Right cardiac atrium (tissue), 5 donors: ENCODE data around the gene SOCS2. TPM values are rescaled to one million over a fixed set of nuclear protein-coding genes. Genes with fewer than 3 reads are reported as not detected.
A peak's percentile ranks its signal among the peaks of the same experiment; 100 is the strongest.

Experiments
- ATAC-seq, 2 donors: fragments of 200-7000 bp; cut with Tn5 transposase; one replicate each; pipeline versions ENCODE4 v1.8.0 to v1.9.1; 2020; ENCODE audit warnings: moderate library complexity in 2 of 2, mild to moderate bottlenecking in 1 of 2
- DNase-seq, 3 donors: peaks; one replicate each; pipeline ENCODE4 v3.0.0-alpha.2; 2020
- H3K27ac ChIP-seq: one replicate; pipeline ENCODE4 v1.5.1; 2013; ENCODE audit warnings: mild to moderate bottlenecking, low read length, control low read depth, moderate library complexity
- H3K27me3 ChIP-seq: one replicate; pipeline ENCODE4 v1.6.1; 2013; ENCODE audit not compliant: control insufficient read depth, insufficient read depth
- H3K4me1 ChIP-seq: one replicate; pipeline ENCODE4 v1.6.1; 2013; ENCODE audit warnings: low read length; ENCODE audit not compliant: control insufficient read depth, insufficient read depth
- H3K4me3 ChIP-seq: one replicate; pipeline ENCODE4 v1.5.1; 2013; ENCODE audit warnings: low read length, control low read depth
- H3K9me3 ChIP-seq: one replicate; pipeline ENCODE4 v1.6.1; 2013; ENCODE audit warnings: low read length; ENCODE audit not compliant: control insufficient read depth
- WGBS: extraction: QIAGEN DNeasy Blood & Tissue Kit; methylation state at CpG from one replicate; pipeline ENCODE4 v1.1.7; 2013; 5-methylcytosine and 5-hydroxymethylcytosine counted together
- intact Hi-C, 4 donors: fragments of 100-400 bp; cut with DNase I; formaldehyde crosslinking; loops; one replicate each; pipeline versions ENCODE4 v1.11.0 to v1.14.0; 2022 to 2023
- polyA plus RNA-seq: library from polyadenylated mRNA; stranded (reverse); fragments of 200-250 nt; gene quantifications from one replicate; pipeline ENCODE4 v1.2.3, GENCODE V29; 2013
- total RNA-seq, 4 donors: library from RNA; stranded (reverse); fragmentation: NEBNext Ultra II Directional; extraction: Animal tissue kit (Norgen Biotek cat#: 25700); gene quantifications; one replicate each; pipeline ENCODE4 v1.2.1, GENCODE V29; 2021
- donor health status: healthy with polysubstance abuse.
- donor health status: DM: no; HTN: yes; CAD: no.
- donor health status: DM: no; HTN: no; CAD: no.
- donor health status: DM: no; HTN: yes; CAD: no; lungs with severe emphysema.
- donor health status: DM: yes; HTN: yes; CAD: no.

SOCS2 gene
- total and polyA plus RNA-seq, 5 donors: 11.3 to 19.1 (median 15.9) TPM

DNA sequence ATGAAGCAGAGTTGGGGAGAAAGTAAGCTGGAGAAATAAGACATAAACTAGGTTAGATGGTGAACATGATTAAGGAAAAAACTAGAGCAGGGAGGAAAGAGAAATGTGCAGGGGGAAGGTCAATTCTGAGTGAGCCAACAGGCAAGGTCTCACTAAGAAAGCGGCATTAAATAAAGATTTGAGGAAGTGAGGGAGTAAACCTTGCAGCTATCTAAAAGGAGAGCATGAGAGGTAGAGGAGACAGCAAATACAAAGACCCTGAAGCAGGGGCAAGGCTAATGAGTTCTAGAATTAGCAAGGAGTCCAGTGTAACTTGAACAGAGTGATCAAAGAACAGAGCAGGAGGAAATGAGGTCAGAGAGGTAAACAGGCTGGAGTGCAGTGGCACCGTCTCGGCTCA is 4.4 kb upstream of the SOCS2 start:
- no peaks in the 10 kb centered on the region for H3K4me1 ChIP-seq
- no peak overlapping the region for H3K27ac ChIP-seq
- H3K9me3 ChIP-seq: no peaks in the 10 kb centered on the region
- ATAC-seq (no peak), DNase-seq (no peak)
- intact Hi-C loops: loop anchor here (2.0 to 10.0 kb wide), 8 partner anchors 61 to 534 kb away; no protein-coding TSS in a partner anchor
- WGBS: 79% methylated on average over 3 of the region's 3 CpGs
- no peaks in the 10 kb centered on the region for H3K27me3 ChIP-seq
- no peak overlapping the region for H3K4me3 ChIP-seq

DNA sequence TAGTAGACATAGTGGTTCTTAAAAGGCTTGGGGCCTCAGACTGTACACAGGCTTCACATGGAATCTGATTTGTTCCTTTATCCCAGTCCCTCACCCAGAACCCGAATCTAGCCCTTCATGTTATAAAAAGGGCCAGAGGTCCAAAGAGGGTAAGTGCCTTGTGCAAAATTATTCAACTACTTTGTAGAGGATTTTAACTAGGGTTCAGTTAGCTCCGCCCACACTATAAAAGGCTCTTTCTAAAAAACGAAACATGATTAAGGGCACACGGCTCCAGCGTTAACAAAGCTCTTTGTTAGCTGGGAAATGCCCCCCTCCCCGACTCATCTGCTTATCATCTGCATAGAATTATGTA is 3.2 kb upstream of the SOCS2 start:
- Histone ChIP-seq H3K9me3 (no peaks in the 10 kb centered on the region), H3K27ac (no peak overlapping the region), H3K4me3 (peak overlapping the region; percentile 93), H3K27me3 (no peaks in the 10 kb centered on the region), H3K4me1 (no peaks in the 10 kb centered on the region)
- no peak for ATAC-seq
- 15% methylated on average over 6 of the region's 6 CpGs for WGBS
- DNase-seq: no peak
- intact Hi-C loops: loop anchor here (2.0 to 10.0 kb wide), 8 partner anchors 62 to 533 kb away; no protein-coding TSS in a partner anchor

DNA sequence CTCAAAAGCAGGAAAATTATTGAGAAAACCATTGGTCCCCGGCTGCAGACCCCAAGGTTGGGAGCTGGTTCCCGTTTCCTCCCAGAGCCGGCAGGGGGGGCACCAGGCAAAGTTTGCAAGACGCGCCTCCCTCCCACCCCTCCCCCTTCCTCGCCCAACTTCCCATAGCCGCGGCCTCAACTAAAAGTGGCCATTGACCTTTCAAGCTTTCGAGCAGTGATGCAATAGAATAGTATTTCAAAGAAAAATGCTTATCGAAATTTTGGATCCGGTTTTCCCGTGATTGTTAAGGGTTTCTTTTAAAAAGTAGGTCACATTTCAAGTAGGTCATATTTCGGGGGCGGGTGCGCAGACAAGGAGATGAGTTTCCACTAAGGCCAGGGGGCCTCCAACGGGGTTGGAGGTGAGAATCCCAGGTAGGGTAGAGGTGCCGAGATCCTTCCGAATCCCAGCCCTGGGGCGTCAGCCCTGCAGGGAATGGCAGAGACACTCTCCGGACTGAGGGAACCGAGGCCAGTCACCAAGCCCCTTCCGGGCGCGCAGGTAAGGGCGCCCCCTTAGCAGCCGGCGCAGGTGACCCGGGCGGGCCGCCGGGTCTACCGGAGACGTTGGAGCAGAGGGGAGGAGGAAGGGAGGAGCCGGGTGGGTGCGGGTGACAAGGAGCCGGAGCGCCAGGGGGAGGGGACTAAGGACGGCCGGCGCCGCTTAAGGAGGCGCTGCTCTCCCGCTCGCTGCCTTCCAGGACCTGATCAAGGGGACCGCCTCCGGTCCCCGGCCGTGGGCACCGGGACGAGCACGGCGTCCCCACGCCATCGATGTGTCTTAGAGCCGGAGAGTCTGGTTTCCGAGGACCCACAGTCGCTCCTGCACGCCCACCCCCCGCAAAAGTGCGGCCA is 2.6 kb upstream of the SOCS2 start:
- ATAC-seq (peak; percentile 86 to 92), DNase-seq (peak; percentile 89 to 94 (median 94))
- H3K27me3 ChIP-seq: no peaks in the 10 kb centered on the region
- H3K9me3 ChIP-seq: no peaks in the 10 kb centered on the region
- intact Hi-C loops: loop anchor here (2.0 to 10.0 kb wide), 14 partner anchors 63 to 532 kb away; partner anchors contain the start of gene CRADD (in 3 of the 4)
- WGBS: under 1% methylated on average over 60 of the region's 60 CpGs
- peak overlapping the region; percentile 93 for H3K4me3 ChIP-seq
- H3K27ac ChIP-seq: peak overlapping the region; percentile 79
- H3K4me1 ChIP-seq: no peaks in the 10 kb centered on the region

DNA sequence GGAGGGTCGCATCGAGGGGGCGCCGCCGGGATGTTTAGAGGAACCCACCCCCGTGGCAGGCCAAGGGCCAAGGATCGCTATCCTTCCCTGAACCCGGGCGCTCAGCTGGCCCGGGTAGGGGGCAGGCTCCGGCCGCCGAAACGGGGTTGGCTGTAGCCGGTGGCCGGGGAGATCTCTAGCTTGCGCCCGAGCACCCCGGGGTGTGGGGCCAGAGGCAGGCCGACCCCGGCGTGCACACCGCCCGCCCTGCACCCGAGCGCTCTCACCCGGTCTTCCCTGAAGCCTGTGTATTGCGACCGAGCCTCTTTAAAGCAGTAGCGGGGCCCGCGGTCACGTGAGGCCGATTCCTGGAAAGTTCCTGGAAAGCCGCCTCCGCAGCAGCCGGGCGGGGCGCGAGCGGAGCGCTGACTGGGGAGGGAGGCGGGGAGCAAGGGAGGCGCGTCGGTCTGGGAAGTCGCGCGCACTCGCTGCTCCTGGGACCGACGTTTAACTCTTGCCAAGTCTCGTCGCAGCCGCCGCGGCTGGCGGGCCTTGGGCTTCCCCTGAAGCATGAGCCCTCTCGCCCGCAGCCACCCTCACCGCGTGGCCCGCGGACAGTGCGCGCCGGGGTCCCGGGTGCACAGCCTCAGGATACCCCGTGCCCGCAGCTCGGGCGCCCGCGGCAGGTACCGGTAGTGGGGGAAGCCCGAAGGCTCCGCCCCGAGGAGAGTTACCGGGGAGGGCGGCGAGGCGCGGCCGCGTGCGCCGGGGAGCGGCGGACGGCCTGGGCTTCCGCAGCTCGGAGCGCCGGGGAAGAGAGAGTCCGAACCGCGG is 1.7 kb upstream of the SOCS2 start:
- ATAC-seq (peak; percentile 91 to 92), DNase-seq (peak; percentile 97 to 98 (median 98))
- Histone ChIP-seq H3K4me3 (peak overlapping the region; percentile 93), H3K9me3 (no peaks in the 10 kb centered on the region), H3K27me3 (no peaks in the 10 kb centered on the region), H3K27ac (peak overlapping the region; percentile 93), H3K4me1 (peaks cover 1% of the 10 kb centered on the region)
- intact Hi-C loops: loop anchor here in 3 of 4 donors (2.0 to 10.0 kb wide), 6 partner anchors 104 to 172 kb away; partner anchors contain the start of gene CRADD (in 3 of the 3)
- under 1% methylated on average over 97 of the region's 97 CpGs for WGBS

DNA sequence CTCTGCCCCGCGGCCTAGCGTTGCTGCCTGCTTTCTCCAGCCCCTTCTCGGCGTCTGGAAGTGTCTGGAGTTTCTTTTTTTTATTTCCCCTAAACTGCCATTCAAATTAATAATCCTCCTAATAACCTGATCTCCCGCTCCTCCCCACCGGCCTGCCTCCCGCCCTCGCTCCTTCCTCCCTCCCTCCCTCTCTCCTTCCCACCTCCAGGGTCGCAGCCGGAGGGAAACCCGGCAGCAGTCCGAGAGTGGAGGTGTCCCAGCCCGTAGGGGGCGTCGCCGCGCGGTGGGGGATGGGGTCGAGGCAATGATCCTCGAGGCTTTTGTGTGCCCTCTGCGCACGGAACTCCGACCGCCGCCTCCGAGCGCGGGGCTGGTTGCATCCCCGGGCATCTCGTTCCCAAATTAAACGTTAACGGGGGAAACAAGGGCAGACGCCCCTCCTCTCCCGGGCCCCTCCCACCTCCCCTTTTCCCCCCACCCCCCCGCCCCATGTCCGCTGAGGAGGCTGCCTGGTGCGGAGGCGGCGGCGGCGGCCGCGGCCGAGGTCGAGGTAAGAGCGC is 1.0 kb upstream of the SOCS2 start:
- peaks cover 1% of the 10 kb centered on the region for H3K4me1 ChIP-seq

DNA sequence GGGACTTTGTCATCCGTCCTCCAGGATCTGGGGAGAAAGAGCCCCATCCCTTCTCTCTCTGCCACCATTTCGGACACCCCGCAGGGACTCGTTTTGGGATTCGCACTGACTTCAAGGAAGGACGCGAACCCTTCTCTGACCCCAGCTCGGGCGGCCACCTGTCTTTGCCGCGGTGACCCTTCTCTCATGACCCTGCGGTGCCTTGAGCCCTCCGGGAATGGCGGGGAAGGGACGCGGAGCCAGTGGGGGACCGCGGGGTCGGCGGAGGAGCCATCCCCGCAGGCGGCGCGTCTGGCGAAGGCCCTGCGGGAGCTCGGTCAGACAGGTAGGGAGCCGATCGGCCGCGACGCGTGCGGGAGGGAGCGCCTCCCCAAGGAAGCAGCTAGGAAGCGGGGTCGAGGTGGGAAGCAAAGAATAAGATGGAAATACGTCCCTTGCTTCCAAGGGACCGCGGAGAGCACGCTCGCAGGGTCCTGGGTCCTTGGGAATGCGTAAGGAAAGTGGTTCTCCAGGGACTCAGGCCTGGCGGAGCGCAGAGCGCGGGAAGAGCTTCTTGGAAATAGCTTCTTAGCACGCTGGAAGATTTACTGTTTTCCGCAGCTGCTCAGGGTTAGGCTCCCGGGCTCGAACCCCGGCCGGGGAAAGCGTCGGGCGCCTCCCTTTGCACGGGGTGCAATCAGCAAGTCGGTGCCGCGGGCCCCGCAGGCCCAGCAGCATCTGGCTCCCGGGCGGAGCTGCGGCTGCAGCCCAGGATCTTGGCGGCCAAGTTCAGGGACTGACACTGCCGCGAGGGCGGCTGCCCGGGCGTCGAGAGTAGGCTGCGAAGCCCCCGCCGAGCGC is 457 bp downstream of the SOCS2 start:
- intact Hi-C loops: loop anchor here in 3 of 4 donors (5.0 to 10.0 kb wide), 4 partner anchors 102 to 169 kb away; partner anchors contain the start of gene CRADD (in 2 of the 3)
- H3K4me3 ChIP-seq: peak overlapping the region; percentile 93
- ATAC-seq: no peak
- no peaks in the 10 kb centered on the region for H3K27me3 ChIP-seq
- H3K27ac ChIP-seq: peak overlapping the region; percentile 97
- DNase-seq: peak; percentile 18 to 80 (median 77)
- H3K4me1 ChIP-seq: peaks cover 3% of the 10 kb centered on the region
- H3K9me3 ChIP-seq: no peaks in the 10 kb centered on the region
- 1% methylated on average over 75 of the region's 75 CpGs for WGBS

More for the DNA sequence above, 1.0 kb upstream of the SOCS2 start:
- intact Hi-C loops: loop anchor here in 3 of 4 donors (2.0 to 10.0 kb wide), 6 partner anchors 103 to 171 kb away; partner anchors contain the start of gene CRADD (in 3 of the 3)
- peak overlapping the region; percentile 97 for H3K27ac ChIP-seq
- no peaks in the 10 kb centered on the region for H3K27me3 ChIP-seq
- peak; percentile 42 to 46 for ATAC-seq
- no peaks in the 10 kb centered on the region for H3K9me3 ChIP-seq
- WGBS: 1% methylated on average over 47 of the region's 47 CpGs
- H3K4me3 ChIP-seq: peak overlapping the region; percentile 93
- peak; percentile 79 to 92 (median 89) for DNase-seq

DNA sequence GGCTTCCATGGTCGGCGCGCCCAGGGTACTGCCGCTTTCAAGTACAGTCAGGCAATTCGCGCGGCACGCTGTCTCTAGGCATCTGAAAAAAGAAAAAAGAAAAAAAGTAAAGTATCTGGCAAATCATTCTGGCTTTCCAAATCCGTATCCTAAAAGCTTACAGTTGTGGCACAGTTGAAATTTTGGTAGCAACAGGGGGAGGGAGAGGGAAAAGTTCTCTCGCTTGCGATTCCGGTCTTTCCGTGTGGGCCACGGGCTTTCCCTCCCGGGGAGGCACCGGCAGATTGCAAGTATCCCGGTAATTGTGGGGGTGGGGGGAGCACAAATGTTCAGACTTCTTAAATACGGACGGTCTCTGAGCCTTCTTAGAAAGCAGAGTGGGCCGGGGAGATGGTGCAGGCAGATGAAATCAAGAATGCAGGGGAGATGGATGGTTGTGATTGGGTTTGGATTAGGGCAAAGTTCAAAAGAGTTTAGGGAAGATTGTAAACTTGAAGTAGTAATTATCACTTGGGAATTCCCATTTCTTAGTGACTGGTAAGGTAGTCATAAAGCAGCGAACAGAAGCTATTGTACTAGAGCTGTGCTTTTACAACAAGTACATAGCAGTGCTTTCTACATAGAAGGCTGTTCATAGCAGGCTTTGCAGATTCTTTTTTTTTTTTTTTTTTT is 1.2 kb downstream of the SOCS2 start:
- peak in 2 of 3 donors; percentile 33 to 51 for DNase-seq
- no peak for ATAC-seq
- H3K4me3 ChIP-seq: peak overlapping the region; percentile 93
- intact Hi-C loops: loop anchor here in 3 of 4 donors (5.0 to 10.0 kb wide), 4 partner anchors 101 to 169 kb away; partner anchors contain the start of gene CRADD (in 2 of the 3)
- no peaks in the 10 kb centered on the region for H3K27me3 ChIP-seq
- peaks cover 3% of the 10 kb centered on the region for H3K4me1 ChIP-seq
- no peaks in the 10 kb centered on the region for H3K9me3 ChIP-seq
- peak overlapping the region; percentile 97 for H3K27ac ChIP-seq
- 6% methylated on average over 21 of the region's 21 CpGs for WGBS

DNA sequence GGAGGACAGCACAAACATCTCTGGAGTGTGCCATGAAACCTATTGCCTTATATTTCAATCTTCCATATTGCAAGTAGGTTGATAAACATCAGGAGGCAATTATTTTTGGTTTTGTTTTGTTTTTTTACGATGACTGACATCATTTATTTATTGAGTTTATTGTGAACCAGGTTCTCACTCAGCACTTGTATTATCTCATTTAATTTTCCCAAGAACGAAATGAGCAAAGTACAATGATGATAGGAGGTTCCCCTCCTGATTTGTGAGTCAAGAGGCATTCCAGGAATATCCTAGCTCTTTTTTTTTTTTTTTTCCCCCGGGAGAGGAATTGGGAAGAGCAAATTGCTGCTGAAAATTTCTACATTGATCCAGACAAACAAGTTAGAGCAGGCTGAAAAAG is 4.7 kb downstream of the SOCS2 start:
- no peak for DNase-seq
- Histone ChIP-seq H3K9me3 (no peaks in the 10 kb centered on the region), H3K27me3 (no peaks in the 10 kb centered on the region), H3K4me1 (peaks cover 3% of the 10 kb centered on the region), H3K4me3 (peak overlapping the region; percentile 13), H3K27ac (no peak overlapping the region)
- intact Hi-C loops: loop anchor here in 1 of 4 donors (10.0 kb wide), 1 partner anchor 98 kb away; the partner anchor contains the start of gene CRADD
- 49% methylated on average over 3 of the region's 3 CpGs for WGBS
- no peak for ATAC-seq

DNA sequence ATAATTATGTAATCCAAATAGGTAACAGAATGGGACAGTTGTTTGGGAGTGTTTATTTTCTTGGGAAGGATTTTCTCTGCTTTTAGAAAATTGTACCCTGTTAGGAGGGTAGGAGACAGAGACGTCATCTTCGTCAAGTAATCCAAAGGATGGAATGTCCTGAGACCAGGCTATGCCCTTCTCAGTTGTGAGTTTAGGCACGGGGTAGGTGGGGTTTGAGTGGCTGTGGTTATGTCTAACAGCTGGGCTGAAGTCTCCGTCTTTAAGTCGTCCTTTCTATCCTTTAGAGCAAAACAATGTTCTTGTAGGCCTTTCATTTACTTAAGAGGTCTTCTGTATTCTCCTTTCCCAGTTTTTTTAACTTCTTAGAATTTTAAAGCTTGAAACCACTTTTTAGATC is 5.7 kb downstream of the SOCS2 start:
- H3K27ac ChIP-seq: peak overlapping the region; percentile 67
- H3K27me3 ChIP-seq: no peaks in the 10 kb centered on the region
- no peaks in the 10 kb centered on the region for H3K9me3 ChIP-seq
- H3K4me1 ChIP-seq: peaks cover 5% of the 10 kb centered on the region
- DNase-seq: no peak
- intact Hi-C loops: loop anchor here in 1 of 4 donors (10.0 kb wide), 1 partner anchor 97 kb away; the partner anchor contains the start of gene CRADD
- H3K4me3 ChIP-seq: no peak overlapping the region
- ATAC-seq: peak in 1 of 2 donors; percentile 23
- WGBS: 68% methylated on average over 5 of the region's 5 CpGs
